Fibroblast of peridontal ligament (primary cell): ENCODE measurements around the gene OR52E8.

Experiments
- DNase-seq: peaks from one replicate; pipeline ENCODE4 v3.0.0-alpha.2; 2010; ENCODE audit errors: extremely low read depth

Gene OR52E8

GRCh38 chr11:5808500-5809121 lies 48.9 kb downstream of the OR52E8 start, which contains the start of gene OR52N2:
TSS of gene OR52N2 (plus strand) at chr11:5808924. CDS start at chr11:5820336, 11,412 bp downstream.
- DNase-seq: peak; percentile 83

GRCh38 chr11:5807580-5807979 lies 49.9 kb downstream of the OR52E8 start:
- DNase-seq: no peak
